HepG2 (cell line): Measurements from ENCODE around the gene SPAG6. TPM values are rescaled to one million over a fixed set of nuclear protein-coding genes. Genes with fewer than 3 reads are reported as not detected.

Experiments
- ATAC-seq: fragments of 200-7000 bp; cut with Tn5 transposase; 3 replicates; pipeline ENCODE4 v1.9.1; 2020; ENCODE audit warnings: mild to moderate bottlenecking, moderate library complexity
- BruUV-seq: library from RNA; stranded (reverse); fragments of 400-500 nt; replicated peaks from 2 replicates; lab custom pipeline; 2021; lab: Mats Ljungman, UMichigan
- CTCF ChIA-PET: fragments of 300-600 bp; formaldehyde crosslinking; extraction: SDS; loops from one replicate; lab custom pipeline; 2021; ENCODE audit warnings: low total read pairs, inconsistent platforms, low intra/inter-chr PET ratio; lab: Yijun Ruan, JAX
- POLR2A ChIA-PET: fragments of 350-600 bp; sonication (Branson Sonifier 250); formaldehyde crosslinking; loops from one replicate; lab custom pipeline; 2020; ENCODE audit warnings: antibody characterized with exemption, inconsistent platforms; lab: Yijun Ruan, JAX
- DNase-seq: peaks from one replicate; pipeline ENCODE4 v3.0.0-alpha.2; 2015; ENCODE audit warnings: low spot score
- FAIRE-seq: peaks from 3 replicates; lab custom pipeline; 2011; peaks lifted over from hg19 to GRCh38; lab: Jason Lieb, UNC
- H2AFZ ChIP-seq: one replicate; pipeline ENCODE4 v1.6.1; 2011; ENCODE audit warnings: low read length, inconsistent platforms
- H3K27ac ChIP-seq: fragments of 300-600 bp; 3 replicates; pipeline ENCODE4 v1.8.0; 2011; ENCODE audit warnings: mixed run types, mild to moderate bottlenecking, mixed read lengths, low read length, inconsistent platforms; ENCODE audit not compliant: insufficient read depth; ENCODE audit errors: extremely low read length
- H3K27me3 ChIP-seq, 2 experiments: fragments of 200-600 bp in 1 of 2; 2 replicates in 1 of 2; 3 replicates in 1 of 2; pipeline versions ENCODE4 v1.6.0 to v1.8.0; 2011; ENCODE audit warnings: low read length in 2 of 2, mild to moderate bottlenecking in 2 of 2, moderate library complexity in 2 of 2, inconsistent platforms in 1 of 2; ENCODE audit not compliant: insufficient read depth in 2 of 2, control insufficient read depth in 1 of 2
- H3K36me3 ChIP-seq, 2 experiments: fragments of 200-600 bp in 1 of 2; replicated peaks in 1 of 2; 2 replicates in 1 of 2; 3 replicates in 1 of 2; pipeline versions ENCODE4 v1.5.1 to v1.8.0; 2011; ENCODE audit warnings: low read length in 2 of 2, inconsistent platforms in 1 of 2; ENCODE audit not compliant: insufficient read depth in 2 of 2, control insufficient read depth in 1 of 2
- H3K4me1 ChIP-seq: 2 replicates; pipeline ENCODE4 v1.5.1; 2012; ENCODE audit warnings: low read length, inconsistent platforms; ENCODE audit not compliant: insufficient read depth
- H3K4me2 ChIP-seq: 2 replicates; pipeline ENCODE4 v1.6.0; 2011; ENCODE audit warnings: low read depth, low read length, inconsistent platforms
- H3K4me3 ChIP-seq, 3 experiments: fragments of 200-600 bp in 1 of 3; sonication (generic), shearing (Covaris generic) in 1 of 3; replicated peaks in 1 of 3; 2 replicates each; pipeline ENCODE4 v1.5.1; 2011 to 2016; ENCODE audit warnings: low read length in 3 of 3, inconsistent platforms in 2 of 3, low read depth in 2 of 3, mild to moderate bottlenecking in 2 of 3, control low read depth in 1 of 3, mixed read lengths in 1 of 3; ENCODE audit not compliant: insufficient read depth in 1 of 3
- H3K79me2 ChIP-seq: one replicate; pipeline ENCODE4 v1.6.1; 2011; ENCODE audit warnings: low read length, inconsistent platforms; ENCODE audit not compliant: insufficient read depth
- H3K9ac ChIP-seq: 2 replicates; pipeline ENCODE4 v1.6.0; 2011; ENCODE audit warnings: mild to moderate bottlenecking, low read depth, low read length, inconsistent platforms; ENCODE audit not compliant: insufficient read depth
- H3K9me3 ChIP-seq: 2 replicates; pipeline ENCODE4 v1.5.1; 2012; ENCODE audit warnings: mild to moderate bottlenecking, low read length
- H4K20me1 ChIP-seq: 2 replicates; pipeline ENCODE4 v1.6.0; 2011; ENCODE audit warnings: inconsistent platforms, mild to moderate bottlenecking, low read length, moderate library complexity; ENCODE audit not compliant: insufficient read depth
- FOXP1 ChIP-seq, 2 experiments: fragments of 450-650 bp in 1 of 2; IDR thresholded peaks; 2 replicates each; pipeline ENCODE4 v1.6.1; 2017 to 2018; ENCODE audit warnings: antibody characterized with exemption in 1 of 2
- SNAPC2 ChIP-seq: sonication (generic); formaldehyde crosslinking; IDR thresholded peaks from 2 replicates; pipeline ENCODE4 v1.8.1; 2022; ENCODE audit warnings: mild to moderate bottlenecking, missing genetic modification reagents
- TBL1XR1 ChIP-seq: fragments of 150-350 bp; IDR thresholded peaks from 2 replicates; pipeline ENCODE4 v1.6.1; 2014; ENCODE audit warnings: borderline replicate concordance, low read length; ENCODE audit not compliant: partially characterized antibody
- ZBTB33 ChIP-seq: sonication (generic); formaldehyde crosslinking; IDR thresholded peaks from 2 replicates; pipeline ENCODE4 v1.4.0; 2020; ENCODE audit warnings: missing genetic modification reagents
- WGBS: methylation state at CpG from one replicate; pipeline ENCODE4 v1.1.6; 2017; ENCODE audit warnings: low lambda C conversion rate; 5-methylcytosine and 5-hydroxymethylcytosine counted together
- in situ Hi-C: cut with HindIII; loops from 2 replicates; pipeline ENCODE4 v1.10.0; 2017; ENCODE audit warnings: low pct_unique_long_range_greater_than_20kb; ENCODE audit not compliant: extremely low pct_ligation_motif_present
- intact Hi-C: fragments of 100-400 bp; cut with micrococcal nuclease; formaldehyde crosslinking; loops from one replicate; pipeline ENCODE4 v1.10.0; 2022; ENCODE audit not compliant: unreplicated experiment
- polyA plus RNA-seq, 8 experiments: library from polyadenylated mRNA; depleted of rRNA in 3 of 8; stranded (reverse) in 7 of 8; unstranded in 1 of 8; fragments of >200 nt; fragmentation: Illumina TruSeq in 4 of 8; extraction: Trizol in 4 of 8; gene quantifications; 2 replicates each; pipeline versions ENCODE4 v1.2.1 to v1.2.3, GENCODE V29; 2011 to 2016; ENCODE audit warnings: low read depth in 4 of 8, missing spikeins in 1 of 8, mixed read lengths in 1 of 8; ENCODE audit not compliant: insufficient read depth in 1 of 8
- total RNA-seq, 5 experiments: library from RNA; depleted of rRNA; stranded (reverse); fragments of >200 nt; fragmentation: Illumina TruSeq; extraction: Trizol; gene quantifications; 2 replicates each; pipeline ENCODE4 v1.2.3, GENCODE V29; 2016; ENCODE audit warnings: low read depth in 1 of 5
- TF ChIP-seq, protein P1 (sequence below): sonication (generic); formaldehyde crosslinking; IDR thresholded peaks from 2 replicates; pipeline ENCODE4 v1.4.0; 2020; ENCODE audit warnings: mild to moderate bottlenecking, missing genetic modification reagents
- TF ChIP-seq, protein P2 (sequence below): sonication (generic); formaldehyde crosslinking; IDR thresholded peaks from 2 replicates; pipeline ENCODE4 v1.4.0; 2020; ENCODE audit warnings: missing genetic modification reagents
- TF ChIP-seq, protein P3 (sequence below): IDR thresholded peaks from 2 replicates; pipeline ENCODE4 v1.6.1; 2018; ENCODE audit warnings: missing genetic modification reagents, mild to moderate bottlenecking, missing compliant biosample characterization

SPAG6 gene
- total and polyA plus RNA-seq, 2 of the 13 experiments (the other 11 are each of a cell fraction or from before 2014, with no cell fraction given), result not detected

DNA sequence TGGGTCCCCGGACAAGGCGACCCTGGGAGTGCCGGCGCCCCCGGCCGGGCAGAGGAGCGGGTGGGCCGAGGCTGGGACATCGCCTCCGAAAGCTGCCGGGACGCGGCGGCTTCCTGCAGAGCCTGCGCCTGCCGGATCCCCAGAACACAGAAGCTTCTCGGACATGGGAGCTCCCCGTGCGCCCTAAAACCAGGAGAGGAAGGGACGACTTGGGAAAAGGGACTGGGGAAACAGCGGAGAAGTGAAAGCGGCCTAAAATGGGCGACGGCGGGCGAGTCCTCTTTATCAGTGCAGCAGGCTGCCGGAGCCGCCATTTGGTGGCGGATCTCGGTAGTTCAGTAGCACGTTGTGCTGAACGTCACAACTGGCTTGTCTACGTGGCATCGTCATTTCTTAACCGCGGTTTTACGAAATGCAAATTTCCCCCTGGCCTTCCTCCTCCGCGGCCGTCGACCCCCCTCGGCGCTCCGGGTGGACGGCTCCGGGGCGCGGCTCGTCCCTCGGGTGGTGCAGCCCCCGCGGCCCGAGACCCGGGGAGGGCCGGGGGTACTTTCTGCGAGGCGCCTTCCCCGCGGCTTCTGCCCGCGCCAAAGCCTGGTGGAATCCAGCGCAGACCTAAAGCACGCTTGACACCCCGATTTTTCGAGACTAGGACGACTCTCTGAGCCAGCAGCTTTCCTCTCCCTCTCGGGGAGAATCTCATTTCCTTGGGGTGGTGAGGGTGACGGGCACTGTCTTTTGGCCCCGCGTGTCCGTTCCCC lies 9.9 kb upstream of the SPAG6 start:
- intact Hi-C loops (no loop called here), in situ Hi-C loops (no loop called here)

More for the DNA sequence above, 9.9 kb upstream of the SPAG6 start:
- POLR2A ChIA-PET, result no interaction called here
- BruUV-seq, result no TSS peak
- no peak for ATAC-seq
- Histone ChIP-seq H3K79me2 (no peaks in the 10 kb centered on the region), H3K9ac (no peak overlapping the region), H3K4me2 (no peak overlapping the region), H3K36me3 (no peaks in the 10 kb centered on the region), H3K27ac (no peak overlapping the region), H3K4me3 (no peak overlapping the region), H3K4me1 (peaks cover 6% of the 10 kb centered on the region), H3K27me3 (peaks cover 0 to 31% of the 10 kb centered on the region in 2 experiments; a peak in 3 of 5 replicates), H3K9me3 (no peaks in the 10 kb centered on the region), H2AFZ (no peak overlapping the region), H4K20me1 (no peaks in the 10 kb centered on the region)
- no peak for FAIRE-seq
- CTCF ChIA-PET, result no interaction called here
- WGBS, result 95% methylated on average over 64 of the region's 71 CpGs
- no peak for TF ChIP-seq TBL1XR1
- TF ChIP-seq, protein P1, sequence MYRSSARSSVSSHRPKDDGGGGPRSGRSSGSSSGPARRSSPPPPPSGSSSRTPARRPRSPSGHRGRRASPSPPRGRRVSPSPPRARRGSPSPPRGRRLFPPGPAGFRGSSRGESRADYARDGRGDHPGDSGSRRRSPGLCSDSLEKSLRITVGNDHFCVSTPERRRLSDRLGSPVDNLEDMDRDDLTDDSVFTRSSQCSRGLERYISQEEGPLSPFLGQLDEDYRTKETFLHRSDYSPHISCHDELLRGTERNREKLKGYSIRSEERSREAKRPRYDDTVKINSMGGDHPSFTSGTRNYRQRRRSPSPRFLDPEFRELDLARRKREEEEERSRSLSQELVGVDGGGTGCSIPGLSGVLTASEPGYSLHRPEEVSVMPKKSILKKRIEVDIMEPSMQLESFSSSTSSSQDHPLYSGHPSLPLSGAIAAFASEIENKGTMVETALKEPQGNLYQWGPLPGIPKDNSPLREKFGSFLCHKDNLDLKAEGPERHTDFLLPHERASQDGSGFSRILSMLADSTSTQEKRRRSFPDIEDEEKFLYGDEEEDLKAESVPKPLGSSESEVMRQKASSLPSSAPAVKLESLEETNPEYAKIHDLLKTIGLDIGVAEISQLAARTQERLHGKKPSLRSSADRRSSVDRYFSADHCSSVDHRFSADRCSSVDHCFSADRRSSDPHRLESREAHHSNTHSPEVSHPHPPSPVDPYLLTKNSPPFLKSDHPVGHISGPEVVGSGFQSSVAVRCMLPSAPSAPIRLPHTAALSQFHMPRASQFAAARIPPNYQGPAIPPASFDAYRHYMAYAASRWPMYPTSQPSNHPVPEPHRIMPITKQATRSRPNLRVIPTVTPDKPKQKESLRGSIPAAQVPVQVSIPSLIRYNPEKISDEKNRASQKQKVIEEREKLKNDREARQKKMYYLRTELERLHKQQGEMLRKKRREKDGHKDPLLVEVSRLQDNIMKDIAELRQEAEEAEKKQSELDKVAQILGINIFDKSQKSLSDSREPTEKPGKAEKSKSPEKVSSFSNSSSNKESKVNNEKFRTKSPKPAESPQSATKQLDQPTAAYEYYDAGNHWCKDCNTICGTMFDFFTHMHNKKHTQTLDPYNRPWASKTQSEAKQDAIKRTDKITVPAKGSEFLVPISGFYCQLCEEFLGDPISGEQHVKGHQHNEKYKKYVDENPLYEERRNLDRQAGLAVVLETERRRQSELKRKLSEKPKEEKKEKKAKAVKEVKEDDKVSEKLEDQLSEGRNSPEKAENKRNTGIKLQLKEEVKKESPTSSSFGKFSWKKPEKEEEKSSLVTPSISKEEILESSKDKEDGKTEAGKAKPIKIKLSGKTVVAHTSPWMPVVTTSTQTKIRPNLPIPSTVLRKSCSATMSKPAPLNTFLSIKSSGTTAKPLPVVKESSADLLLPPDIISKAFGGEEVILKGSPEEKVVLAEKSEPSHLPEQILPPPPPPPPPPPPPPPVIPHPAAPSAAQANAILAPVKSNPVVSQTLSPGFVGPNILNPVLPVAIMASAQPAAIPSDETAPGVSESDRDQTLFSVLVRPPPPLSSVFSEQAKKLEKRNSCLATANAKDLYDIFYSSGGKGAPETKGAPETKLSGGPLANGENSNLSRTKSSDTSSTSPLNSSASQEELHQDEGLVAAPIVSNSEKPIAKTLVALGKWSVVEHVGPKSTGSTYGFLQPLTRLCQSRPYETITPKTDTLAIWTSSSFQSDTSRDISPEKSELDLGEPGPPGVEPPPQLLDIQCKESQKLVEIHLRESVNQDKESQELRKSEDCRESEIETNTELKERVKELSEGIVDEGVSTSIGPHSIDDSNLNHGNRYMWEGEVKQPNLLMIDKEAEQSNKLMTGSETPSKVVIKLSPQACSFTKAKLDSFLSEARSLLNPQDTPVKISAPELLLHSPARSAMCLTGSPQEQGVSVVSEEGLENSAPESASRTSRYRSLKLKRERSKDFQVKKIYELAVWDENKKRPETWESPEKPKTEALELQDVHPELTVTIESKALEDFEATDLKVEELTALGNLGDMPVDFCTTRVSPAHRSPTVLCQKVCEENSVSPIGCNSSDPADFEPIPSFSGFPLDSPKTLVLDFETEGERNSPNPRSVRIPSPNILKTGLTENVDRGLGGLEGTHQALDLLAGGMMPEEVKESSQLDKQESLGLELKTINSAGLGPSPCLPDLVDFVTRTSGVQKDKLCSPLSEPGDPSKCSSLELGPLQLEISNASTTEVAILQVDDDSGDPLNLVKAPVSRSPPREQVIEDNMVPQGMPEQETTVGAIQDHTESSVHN (CRISPR knock-in tag), result no peak
- no peak for TF ChIP-seq SNAPC2 (CRISPR knock-in tag)
- peak; percentile 29; the same call in 1 of the 2 replicates for TF ChIP-seq ZBTB33 (CRISPR knock-in tag)
- TF ChIP-seq, protein P2, sequence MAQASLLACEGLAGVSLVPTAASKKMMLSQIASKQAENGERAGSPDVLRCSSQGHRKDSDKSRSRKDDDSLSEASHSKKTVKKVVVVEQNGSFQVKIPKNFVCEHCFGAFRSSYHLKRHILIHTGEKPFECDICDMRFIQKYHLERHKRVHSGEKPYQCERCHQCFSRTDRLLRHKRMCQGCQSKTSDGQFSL (CRISPR knock-in tag), result no peak
- TF ChIP-seq, protein P3, sequence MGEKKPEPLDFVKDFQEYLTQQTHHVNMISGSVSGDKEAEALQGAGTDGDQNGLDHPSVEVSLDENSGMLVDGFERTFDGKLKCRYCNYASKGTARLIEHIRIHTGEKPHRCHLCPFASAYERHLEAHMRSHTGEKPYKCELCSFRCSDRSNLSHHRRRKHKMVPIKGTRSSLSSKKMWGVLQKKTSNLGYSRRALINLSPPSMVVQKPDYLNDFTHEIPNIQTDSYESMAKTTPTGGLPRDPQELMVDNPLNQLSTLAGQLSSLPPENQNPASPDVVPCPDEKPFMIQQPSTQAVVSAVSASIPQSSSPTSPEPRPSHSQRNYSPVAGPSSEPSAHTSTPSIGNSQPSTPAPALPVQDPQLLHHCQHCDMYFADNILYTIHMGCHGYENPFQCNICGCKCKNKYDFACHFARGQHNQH (CRISPR knock-in tag), result no peak
- no peak for TF ChIP-seq FOXP1 (IDR thresholded peaks at IDR 0.05)
- no peak for TF ChIP-seq FOXP1 (CRISPR knock-in tag; IDR thresholded peaks at IDR 0.05)
- no peak for DNase-seq
